ENCODE results near the gene KDM6B. TPM values are rescaled to one million over a fixed set of nuclear protein-coding genes. Genes with fewer than 3 reads are reported as not detected.
A peak's percentile ranks its signal among the peaks of the same experiment; 100 is the strongest.

KDM6B gene
- total RNA-seq, 1 experiment from 2014 or later = 19.9 TPM

DNA sequence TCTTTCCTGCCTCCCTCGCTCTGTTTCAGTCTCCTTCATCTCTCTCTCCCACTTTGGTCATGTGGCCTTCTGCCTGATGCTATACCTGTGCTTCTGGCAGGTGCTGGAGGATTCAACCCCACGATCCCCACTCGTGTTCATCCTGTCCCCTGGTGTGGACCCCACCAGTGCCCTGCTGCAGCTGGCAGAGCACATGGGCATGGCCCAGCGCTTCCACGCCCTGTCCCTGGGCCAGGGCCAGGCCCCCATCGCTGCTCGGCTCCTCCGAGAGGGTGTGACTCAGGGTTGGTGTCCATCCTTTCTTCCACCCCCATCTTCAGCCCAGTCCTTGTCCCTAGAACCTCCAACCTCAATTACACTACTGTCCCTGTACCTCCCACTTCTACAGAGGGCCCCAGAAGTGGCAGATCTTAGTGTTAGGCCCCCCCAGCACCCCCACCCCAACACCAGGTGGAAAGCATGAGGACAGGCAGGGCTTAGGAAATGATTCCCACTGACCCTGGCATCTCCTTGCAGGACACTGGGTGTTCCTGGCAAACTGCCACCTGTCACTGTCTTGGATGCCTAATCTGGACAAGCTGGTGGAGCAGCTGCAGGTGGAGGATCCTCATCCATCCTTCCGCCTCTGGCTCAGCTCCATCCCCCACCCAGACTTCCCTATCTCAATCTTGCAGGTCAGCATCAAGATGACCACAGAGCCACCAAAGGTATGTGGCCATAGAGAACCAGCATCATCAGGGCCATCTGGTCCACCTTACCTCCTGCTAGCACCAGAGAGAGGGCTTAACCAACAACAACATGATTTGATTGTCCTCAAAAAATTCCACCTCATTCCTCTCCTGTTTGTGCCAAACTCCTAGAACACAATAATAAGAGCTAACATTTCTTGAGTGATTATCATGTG lies 9.7 kb upstream of the KDM6B start:
- CTCF ChIA-PET = interaction anchor here (1.0 kb wide), 1 partner anchor 80 kb away, joined by 5 read pairs; no protein-coding TSS in a partner anchor
- in situ Hi-C loops (cut with HindIII; ENCODE audit: low pct_unique_long_range_greater_than_20kb, low sequenced_read_pairs) (no loop called here), intact Hi-C loops (cut with micrococcal nuclease; ENCODE audit: unreplicated experiment) (no loop called here)
- DNase-seq (ENCODE audit: low read depth, low spot score) = no peak
- no peaks in the 10 kb centered on the region for H3K9me3 ChIP-seq (ENCODE audit: control insufficient read depth, insufficient read depth, low read depth, low read length)
- BruUV-seq (replicated peaks) = no TSS peak
- ATAC-seq = no peak
- no peaks in the 10 kb centered on the region for H3K36me3 ChIP-seq (ENCODE audit: control insufficient read depth, insufficient read depth, low read length)
- TF ChIP-seq SIN3A (IDR thresholded peaks at IDR 0.05; ENCODE audit: borderline replicate concordance, insufficient read depth, low read depth, low read length) (no peak), TCF7L2 (IDR thresholded peaks at IDR 0.05; ENCODE audit: low read depth, low read length) (no peak), POLR2AphosphoS5 (IDR thresholded peaks at IDR 0.05; ENCODE audit: low read depth, low read length) (no peak)
- no peak overlapping the region for H3K4me3 ChIP-seq (ENCODE audit: low read depth in 2 of 2, low read length in 2 of 2)
- H3K27ac ChIP-seq (ENCODE audit: low read length) = no peak overlapping the region
- H3K27me3 ChIP-seq (ENCODE audit: control insufficient read depth, insufficient read depth, low read length) = no peaks in the 10 kb centered on the region
- no peaks in the 10 kb centered on the region for H3K4me1 ChIP-seq (ENCODE audit: control insufficient read depth, insufficient read depth, low read length)
- POLR2A ChIA-PET = interaction anchor here (0.6 kb wide), 1 partner anchor 54 kb away, joined by 7 read pairs; no protein-coding TSS in a partner anchor

DNA sequence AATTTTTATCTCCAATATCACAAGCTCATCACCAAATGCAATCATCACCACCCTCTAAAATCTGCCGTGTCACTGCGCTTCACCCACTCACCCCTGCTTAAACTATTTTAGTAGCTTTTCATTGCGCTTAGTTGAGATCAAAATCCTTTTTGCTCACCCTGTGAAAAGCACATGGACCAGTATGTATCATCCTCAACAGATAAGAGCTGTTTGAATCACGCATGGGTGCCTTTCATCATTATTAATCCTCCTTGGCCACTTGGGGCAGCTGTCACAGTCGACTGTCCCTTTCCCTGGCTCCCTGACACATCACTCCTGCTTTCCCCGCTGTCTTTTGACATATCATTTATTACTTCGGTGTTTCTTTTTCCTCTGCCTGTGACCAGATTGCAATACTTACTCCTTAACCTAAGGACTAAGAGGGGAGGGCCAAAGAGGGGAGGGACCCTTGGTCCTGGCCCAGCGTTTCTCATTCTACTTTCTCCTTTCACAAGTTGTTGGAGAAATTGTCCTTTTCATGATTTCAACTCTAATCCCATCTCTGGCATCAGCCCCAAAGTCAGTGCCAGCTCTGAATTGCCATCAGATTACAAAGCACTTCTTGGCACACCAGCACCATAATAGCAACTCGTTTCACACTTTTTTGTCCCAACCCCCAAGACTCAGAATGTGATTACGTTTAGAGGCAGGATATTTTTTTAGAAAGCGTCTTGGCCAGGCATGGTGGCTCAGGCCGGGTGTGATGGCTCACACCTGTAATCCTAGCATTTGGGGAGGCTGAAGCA lies 8.6 kb upstream of the KDM6B start:
- no peaks in the 10 kb centered on the region for H3K4me1 ChIP-seq (ENCODE audit: control insufficient read depth, insufficient read depth, low read length)
- in situ Hi-C loops (cut with HindIII; ENCODE audit: low pct_unique_long_range_greater_than_20kb, low sequenced_read_pairs) (no loop called here), intact Hi-C loops (cut with micrococcal nuclease; ENCODE audit: unreplicated experiment) (no loop called here)
- no peaks in the 10 kb centered on the region for H3K9me3 ChIP-seq (ENCODE audit: control insufficient read depth, insufficient read depth, low read depth, low read length)
- no peaks in the 10 kb centered on the region for H3K36me3 ChIP-seq (ENCODE audit: control insufficient read depth, insufficient read depth, low read length)
- DNase-seq (ENCODE audit: low read depth, low spot score) = no peak
- no peaks in the 10 kb centered on the region for H3K27me3 ChIP-seq (ENCODE audit: control insufficient read depth, insufficient read depth, low read length)
- POLR2A ChIA-PET = interaction anchor here (0.6 kb wide), 1 partner anchor 53 kb away, joined by 7 read pairs; no protein-coding TSS in a partner anchor
- no peak for TF ChIP-seq SIN3A (IDR thresholded peaks at IDR 0.05; ENCODE audit: borderline replicate concordance, insufficient read depth, low read depth, low read length)
- peak; percentile 47; the same call in 1 of the 2 replicates for TF ChIP-seq CTCF (IDR thresholded peaks at IDR 0.05)
- CTCF ChIA-PET = interaction anchor here (0.6 to 1.0 kb wide), 2 partner anchors 42 to 82 kb away, joined by 3 to 5 read pairs; no protein-coding TSS in a partner anchor
- BruUV-seq (replicated peaks) = no TSS peak
- ATAC-seq = no peak
- no peak overlapping the region for H3K4me3 ChIP-seq (ENCODE audit: low read depth in 2 of 2, low read length in 2 of 2)
- H3K27ac ChIP-seq (ENCODE audit: low read length) = no peak overlapping the region

- ChIA-PET CTCF (no interaction called here), POLR2A (interaction anchor here (1.2 kb wide), 1 partner anchor 14 kb away, joined by 4 read pairs; no protein-coding TSS in a partner anchor)
- TF ChIP-seq POLR2AphosphoS5 (IDR thresholded peaks at IDR 0.05; ENCODE audit: low read depth, low read length) (no peak), CTCF (IDR thresholded peaks at IDR 0.05) (no peak), TCF7L2 (IDR thresholded peaks at IDR 0.05; ENCODE audit: low read depth, low read length) (no peak), SIN3A (IDR thresholded peaks at IDR 0.05; ENCODE audit: borderline replicate concordance, insufficient read depth, low read depth, low read length) (no peak)
- TF ChIP-seq, protein P1, sequence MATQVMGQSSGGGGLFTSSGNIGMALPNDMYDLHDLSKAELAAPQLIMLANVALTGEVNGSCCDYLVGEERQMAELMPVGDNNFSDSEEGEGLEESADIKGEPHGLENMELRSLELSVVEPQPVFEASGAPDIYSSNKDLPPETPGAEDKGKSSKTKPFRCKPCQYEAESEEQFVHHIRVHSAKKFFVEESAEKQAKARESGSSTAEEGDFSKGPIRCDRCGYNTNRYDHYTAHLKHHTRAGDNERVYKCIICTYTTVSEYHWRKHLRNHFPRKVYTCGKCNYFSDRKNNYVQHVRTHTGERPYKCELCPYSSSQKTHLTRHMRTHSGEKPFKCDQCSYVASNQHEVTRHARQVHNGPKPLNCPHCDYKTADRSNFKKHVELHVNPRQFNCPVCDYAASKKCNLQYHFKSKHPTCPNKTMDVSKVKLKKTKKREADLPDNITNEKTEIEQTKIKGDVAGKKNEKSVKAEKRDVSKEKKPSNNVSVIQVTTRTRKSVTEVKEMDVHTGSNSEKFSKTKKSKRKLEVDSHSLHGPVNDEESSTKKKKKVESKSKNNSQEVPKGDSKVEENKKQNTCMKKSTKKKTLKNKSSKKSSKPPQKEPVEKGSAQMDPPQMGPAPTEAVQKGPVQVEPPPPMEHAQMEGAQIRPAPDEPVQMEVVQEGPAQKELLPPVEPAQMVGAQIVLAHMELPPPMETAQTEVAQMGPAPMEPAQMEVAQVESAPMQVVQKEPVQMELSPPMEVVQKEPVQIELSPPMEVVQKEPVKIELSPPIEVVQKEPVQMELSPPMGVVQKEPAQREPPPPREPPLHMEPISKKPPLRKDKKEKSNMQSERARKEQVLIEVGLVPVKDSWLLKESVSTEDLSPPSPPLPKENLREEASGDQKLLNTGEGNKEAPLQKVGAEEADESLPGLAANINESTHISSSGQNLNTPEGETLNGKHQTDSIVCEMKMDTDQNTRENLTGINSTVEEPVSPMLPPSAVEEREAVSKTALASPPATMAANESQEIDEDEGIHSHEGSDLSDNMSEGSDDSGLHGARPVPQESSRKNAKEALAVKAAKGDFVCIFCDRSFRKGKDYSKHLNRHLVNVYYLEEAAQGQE (IDR thresholded peaks at IDR 0.05; ENCODE audit: insufficient read depth in 1 of 2, low read depth in 2 of 2, low read length in 1 of 2) = no peak
- Histone ChIP-seq H3K27me3 (ENCODE audit: control insufficient read depth, insufficient read depth, low read length) (no peaks in the 10 kb centered on the region), H3K4me1 (ENCODE audit: control insufficient read depth, insufficient read depth, low read length) (peaks cover 3% of the 10 kb centered on the region; the same call in 1 of the 2 replicates), H3K27ac (ENCODE audit: low read length) (no peak overlapping the region), H3K36me3 (ENCODE audit: control insufficient read depth, insufficient read depth, low read length) (no peaks in the 10 kb centered on the region; the same call in 1 of the 2 replicates), H3K4me3 (ENCODE audit: low read depth in 2 of 2, low read length in 2 of 2) (no peak overlapping the region), H3K9me3 (ENCODE audit: control insufficient read depth, insufficient read depth, low read depth, low read length) (no peaks in the 10 kb centered on the region)
- BruUV-seq (replicated peaks) = no TSS peak
- in situ Hi-C loops (cut with HindIII; ENCODE audit: low pct_unique_long_range_greater_than_20kb, low sequenced_read_pairs) (no loop called here), intact Hi-C loops (cut with micrococcal nuclease; ENCODE audit: unreplicated experiment) (no loop called here)
- DNase-seq (ENCODE audit: low read depth, low spot score) (no peak), ATAC-seq (no peak)
Observed at GRCh38 chr17:7830616-7831015, 3.4 kb upstream of the KDM6B start.

Data from Panc1 (cell line).